ENCODE data around the gene FUT3.
"Not testable (repeated sequence)": the region's sequence is repeated elsewhere in the genome, so short reads cannot be mapped to it uniquely, and the experiment has no call there.

FUT3 gene

GRCh38 chr19:5881543-5882299 lies 30.5 kb upstream of the FUT3 start:
- no peak for FAIRE-seq

DNA sequence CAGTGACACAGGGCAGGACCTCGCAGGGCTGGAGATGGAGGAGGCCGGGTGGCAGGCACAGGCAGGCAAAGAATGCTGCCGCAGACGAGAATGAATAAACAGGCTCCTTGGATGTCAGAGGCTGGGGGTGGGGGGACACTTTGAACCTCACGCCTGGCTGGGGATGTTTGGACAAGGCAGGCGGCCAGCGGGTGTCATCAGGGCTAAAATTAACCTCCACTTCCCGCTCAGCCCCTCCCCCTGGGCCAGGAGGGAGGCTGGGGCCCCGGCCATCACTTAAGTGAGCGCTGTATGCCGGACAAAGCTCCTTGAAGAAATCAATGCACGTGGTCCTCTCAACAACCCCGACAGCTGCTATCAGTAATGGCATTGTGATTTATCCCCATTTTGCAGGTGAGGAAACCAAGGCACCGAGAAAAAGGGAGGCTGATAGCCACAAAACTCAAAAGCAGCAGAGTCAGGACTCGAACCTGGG lies 29.4 kb upstream of the FUT3 start:
- no peak for FAIRE-seq

GRCh38 chr19:5880196-5880595 lies 28.9 kb upstream of the FUT3 start:
- no peak for FAIRE-seq

- no peak for FAIRE-seq
Observed at GRCh38 chr19:5877882-5878281, 26.6 kb upstream of the FUT3 start.

- FAIRE-seq = no peak
Observed at GRCh38 chr19:5877427-5877826, 26.2 kb upstream of the FUT3 start.

DNA sequence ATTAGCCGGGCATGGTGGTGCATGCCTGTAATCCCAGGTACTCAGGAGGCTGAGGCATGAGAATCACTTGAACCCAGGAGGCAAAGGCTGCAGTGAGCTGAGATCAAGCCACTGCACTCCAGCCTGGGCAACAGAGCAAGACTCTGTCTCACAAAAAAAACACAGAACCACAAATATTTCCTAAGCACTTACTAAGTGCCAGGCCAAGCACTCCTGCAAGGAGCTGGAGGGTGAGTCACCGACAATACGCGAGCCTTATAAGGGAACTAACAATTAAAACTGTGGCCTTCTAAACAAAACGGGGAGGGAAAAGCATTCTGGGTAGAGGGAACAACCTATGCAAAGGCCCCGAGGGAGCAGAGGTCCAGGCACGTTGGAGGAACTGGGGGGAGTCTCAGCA lies 23.2 kb upstream of the FUT3 start:
- FAIRE-seq = not testable (repeated sequence)

DNA sequence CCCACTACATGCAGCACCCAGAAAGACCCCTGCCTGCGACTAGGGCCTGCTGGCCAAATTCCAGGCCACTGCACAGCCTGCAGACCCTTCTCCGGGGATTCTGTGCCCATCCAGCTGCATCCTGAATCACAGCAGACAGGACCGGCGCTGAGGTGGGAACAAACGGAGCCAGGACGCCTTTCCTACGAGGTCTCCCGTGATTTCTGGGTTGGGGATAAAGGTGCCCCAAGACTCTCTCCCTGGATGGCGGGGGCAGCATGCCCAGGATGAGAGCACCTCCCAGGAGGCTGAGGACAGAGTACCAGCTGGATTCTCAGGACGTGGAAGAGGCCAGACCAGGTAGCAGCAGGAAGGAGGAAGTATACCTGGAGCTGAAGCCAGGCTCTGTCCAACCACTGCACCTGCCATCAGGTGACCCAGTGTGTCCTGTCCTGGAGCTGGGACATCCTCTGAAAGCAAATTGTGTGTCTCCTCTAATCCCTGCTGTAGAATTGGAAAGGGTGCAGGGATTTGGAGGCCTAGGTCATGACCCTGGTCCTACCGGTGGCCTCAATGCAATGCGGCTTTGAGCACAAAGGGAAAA lies 22.5 kb upstream of the FUT3 start:
- no peak for FAIRE-seq

DNA sequence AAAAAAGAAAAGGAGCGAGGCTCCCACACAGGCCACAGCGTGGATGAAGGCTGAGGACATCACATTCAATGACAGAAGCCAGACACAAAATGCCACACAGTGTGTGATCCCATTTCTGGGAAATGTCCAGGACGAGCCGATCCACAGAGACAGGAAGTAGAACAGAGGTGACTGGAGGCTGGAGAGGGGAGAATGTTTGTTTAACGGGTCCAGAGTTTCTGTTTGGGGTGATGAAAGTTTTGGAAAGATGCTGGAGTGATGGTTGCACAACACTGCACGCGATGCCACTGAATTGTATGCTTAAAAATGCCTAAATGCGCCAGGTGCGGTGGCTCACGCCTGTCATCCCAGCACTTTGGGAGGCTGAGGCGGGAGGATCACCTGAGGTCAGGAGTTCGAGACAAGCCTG lies 19.7 kb upstream of the FUT3 start:
- FAIRE-seq = no peak

DNA sequence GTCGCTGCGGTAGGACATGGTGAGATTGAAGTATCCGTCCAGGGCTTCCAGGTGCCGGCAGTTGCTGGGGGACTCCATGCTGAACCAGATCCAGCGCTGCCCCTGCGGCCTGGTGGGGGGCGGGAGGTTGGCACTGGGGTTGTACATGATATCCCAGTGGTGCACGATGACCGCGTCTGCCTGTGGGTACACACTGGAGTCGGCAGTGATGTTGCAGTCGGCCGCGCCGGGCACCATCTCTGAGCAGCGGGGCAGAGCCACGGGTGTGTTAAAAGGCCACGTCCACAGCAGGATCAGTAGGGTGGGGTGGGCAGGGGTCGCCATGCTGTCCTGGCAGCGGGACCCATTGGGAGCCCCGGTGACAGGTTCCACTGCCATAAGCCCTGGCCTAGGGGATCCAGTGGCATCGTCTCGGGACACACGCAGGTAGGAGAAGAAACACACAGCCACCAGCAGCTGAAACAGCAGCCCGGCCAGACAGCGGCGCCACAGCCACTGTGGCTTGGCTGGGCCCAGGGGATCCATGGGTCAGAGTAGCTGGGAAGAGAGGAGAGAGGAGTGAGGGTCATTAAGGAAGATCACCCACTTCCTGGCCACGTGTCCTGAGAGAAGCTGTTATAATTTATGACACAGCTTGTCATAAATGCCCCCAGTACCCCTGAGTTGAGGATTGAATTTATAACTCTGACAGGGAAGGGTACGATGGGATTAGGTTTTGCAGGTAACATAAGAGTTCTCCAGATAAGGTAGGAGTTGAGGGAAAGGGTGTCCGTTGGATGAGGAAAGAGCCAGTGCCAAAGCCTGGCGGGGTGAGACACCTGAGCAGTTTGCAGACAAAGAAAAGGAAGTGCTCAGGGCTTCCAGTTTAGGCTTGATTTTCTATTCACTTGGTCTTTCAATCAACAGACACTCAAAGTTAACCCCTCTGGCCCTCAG lies 16.2 kb upstream of the FUT3 start:
- no peak for FAIRE-seq

- FAIRE-seq = no peak
Observed at GRCh38 chr19:5865772-5866171, 14.5 kb upstream of the FUT3 start.

GRCh38 chr19:5864725-5865486 lies 13.7 kb upstream of the FUT3 start:
- no peak for FAIRE-seq

- no peak for FAIRE-seq
Observed at GRCh38 chr19:5864013-5864720, 12.9 kb upstream of the FUT3 start.

GRCh38 chr19:5863030-5863665 lies 11.9 kb upstream of the FUT3 start:
- FAIRE-seq = no peak

DNA sequence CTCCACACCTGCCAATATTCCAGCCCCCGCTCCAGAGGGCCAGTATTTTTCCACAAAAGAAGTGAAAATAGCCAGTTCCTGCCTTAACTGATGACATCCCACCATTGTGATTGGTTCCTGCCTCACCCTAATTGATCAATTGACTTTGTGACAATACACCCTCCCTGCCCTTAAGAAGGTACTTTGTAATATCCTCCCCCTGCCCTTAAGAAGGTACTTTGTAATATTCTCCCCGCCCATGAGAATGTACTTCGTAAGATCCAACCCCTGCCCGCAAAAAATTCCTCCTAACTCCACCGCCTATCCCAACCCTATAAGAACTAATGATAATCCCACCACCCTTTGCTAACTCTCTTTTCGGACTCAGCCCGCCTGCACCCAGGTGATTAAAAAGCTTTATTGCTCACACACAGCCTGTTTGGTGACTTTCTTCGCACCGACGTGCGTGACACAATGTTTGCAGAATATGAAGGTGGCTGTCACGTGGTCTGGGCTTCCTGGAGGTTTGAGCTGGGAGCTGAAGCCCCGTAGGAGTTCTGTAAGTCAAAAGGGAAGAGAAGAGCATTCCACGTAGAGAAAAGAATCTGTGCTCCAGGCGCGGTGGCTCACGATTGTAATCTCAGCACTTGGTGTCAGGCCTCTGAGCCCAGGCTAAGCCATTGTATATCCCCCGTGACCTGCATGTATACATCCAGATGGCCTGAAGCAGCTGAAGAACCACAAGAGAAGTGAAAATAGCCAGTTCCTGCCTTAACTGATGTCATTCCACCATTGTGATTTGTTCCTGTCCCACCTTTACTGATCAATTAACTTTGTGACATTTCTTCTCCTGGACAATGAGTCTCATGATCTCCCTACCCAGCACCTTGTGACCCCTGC lies 6.2 kb upstream of the FUT3 start:
- no peak for FAIRE-seq

DNA sequence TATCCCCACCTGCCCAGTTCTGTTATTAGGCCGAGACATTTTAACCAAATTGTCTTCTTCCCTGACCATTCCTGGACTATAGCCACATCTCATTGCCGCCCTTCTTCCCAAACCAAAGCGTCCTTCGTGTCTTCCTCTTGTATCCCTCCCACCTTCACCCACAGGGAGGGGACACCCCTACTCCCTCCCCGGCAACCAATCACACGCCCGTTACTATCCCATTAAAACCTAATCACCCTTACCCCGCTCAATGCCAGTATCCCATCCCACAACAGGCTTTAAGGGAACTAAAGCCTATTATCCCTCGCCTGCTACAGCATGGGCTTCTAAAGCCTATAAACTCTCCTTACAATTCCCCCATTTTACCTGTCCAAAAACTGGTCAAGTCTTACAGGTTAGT lies 3.9 kb upstream of the FUT3 start:
- FAIRE-seq = not testable (repeated sequence)

GRCh38 chr19:5854121-5854520 lies 2.9 kb upstream of the FUT3 start:
- FAIRE-seq = not testable (repeated sequence)

- no peak for FAIRE-seq
Observed at GRCh38 chr19:5850743-5851293, 431 bp downstream of the FUT3 start.

DNA sequence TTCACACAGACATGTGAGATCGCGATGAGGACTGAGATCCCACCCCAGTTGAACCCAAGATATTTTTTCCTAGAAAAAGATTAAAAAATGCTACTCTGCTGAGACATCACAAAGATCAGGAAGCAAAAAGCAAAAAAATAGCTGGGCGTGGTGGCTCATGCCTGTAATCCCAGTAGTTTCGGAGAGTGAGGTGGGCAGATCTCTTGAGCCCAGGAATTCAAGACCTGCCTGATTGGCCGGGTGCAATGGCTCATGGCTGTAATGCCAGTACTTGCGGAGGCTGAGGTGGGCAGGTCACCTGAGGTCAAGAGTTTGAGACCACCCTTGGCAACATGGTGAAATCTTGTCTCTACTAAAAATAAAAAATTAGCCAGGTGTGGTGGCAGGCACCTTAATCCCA lies 1.1 kb downstream of the FUT3 start:
- no peak for FAIRE-seq

DNA sequence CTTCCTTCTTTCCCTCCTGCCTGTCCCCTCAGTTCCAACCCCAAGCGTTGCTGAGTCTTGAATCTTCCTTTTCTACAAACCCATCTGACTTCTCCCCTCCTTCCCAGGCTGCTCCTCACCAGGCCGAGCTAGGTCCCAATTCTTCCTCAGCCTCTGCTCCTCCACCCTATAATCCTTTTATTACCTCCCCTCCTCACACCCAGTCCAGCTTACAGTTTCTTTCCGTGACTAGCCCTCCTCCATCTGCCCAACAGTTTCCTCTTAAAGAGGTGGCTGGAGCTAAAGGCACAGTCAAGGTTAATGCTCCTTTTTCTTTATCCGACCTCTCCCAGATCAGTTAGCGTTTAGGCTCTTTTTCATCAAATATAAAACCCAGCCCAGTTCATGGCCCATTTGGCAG lies 2.6 kb downstream of the FUT3 start:
- FAIRE-seq = not testable (repeated sequence)

GRCh38 chr19:5847846-5848245 lies 3.4 kb downstream of the FUT3 start:
- not testable (repeated sequence) for FAIRE-seq

All from endometrium (tissue), 2 donors.